Astrocyte of the spinal cord (primary cell): Measurements from ENCODE around the gene USPL1.
"Not testable (repeated sequence)": the region's sequence is repeated elsewhere in the genome, so short reads cannot be mapped to it uniquely, and the experiment has no call there.

Experiments used
- DNase-seq: peaks from one replicate; pipeline ENCODE4 v3.0.0; 2011; ENCODE audit warnings: low read depth, low spot score
- H3K4me3 ChIP-seq: 2 replicates; pipeline ENCODE4 v1.5.1; 2011; ENCODE audit warnings: low read depth, mild to moderate bottlenecking, low read length, moderate library complexity
- in situ Hi-C: cut with HindIII; loops from 2 replicates; pipeline ENCODE4 v1.10.0; 2017; ENCODE audit warnings: low sequenced_read_pairs
- TF ChIP-seq, protein P1 (sequence below): IDR thresholded peaks from 2 replicates; pipeline ENCODE4 v1.5.1; 2012; ENCODE audit warnings: low read depth, mild to moderate bottlenecking, low read length, inconsistent platforms

Gene USPL1

DNA sequence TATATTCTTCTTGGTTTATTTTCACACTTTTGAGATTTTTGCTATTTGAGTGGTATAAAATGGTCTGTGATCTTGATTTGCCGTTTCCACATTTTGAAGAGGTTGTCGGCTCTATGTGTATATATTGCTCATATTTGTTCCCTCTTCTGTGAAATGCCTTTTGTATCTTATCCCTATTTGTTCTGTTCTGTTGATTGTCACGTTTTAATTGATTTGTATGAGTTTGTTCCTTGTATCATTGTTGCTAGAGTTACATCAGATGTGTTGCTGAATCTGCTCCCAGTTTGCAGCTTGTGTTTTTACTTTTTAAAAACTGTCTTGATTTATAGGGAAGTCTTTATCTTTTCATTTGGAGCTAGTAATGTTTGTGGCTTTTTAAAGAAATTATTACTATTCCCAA lies 17.1 kb downstream of the USPL1 start:
- TF ChIP-seq, protein P1, sequence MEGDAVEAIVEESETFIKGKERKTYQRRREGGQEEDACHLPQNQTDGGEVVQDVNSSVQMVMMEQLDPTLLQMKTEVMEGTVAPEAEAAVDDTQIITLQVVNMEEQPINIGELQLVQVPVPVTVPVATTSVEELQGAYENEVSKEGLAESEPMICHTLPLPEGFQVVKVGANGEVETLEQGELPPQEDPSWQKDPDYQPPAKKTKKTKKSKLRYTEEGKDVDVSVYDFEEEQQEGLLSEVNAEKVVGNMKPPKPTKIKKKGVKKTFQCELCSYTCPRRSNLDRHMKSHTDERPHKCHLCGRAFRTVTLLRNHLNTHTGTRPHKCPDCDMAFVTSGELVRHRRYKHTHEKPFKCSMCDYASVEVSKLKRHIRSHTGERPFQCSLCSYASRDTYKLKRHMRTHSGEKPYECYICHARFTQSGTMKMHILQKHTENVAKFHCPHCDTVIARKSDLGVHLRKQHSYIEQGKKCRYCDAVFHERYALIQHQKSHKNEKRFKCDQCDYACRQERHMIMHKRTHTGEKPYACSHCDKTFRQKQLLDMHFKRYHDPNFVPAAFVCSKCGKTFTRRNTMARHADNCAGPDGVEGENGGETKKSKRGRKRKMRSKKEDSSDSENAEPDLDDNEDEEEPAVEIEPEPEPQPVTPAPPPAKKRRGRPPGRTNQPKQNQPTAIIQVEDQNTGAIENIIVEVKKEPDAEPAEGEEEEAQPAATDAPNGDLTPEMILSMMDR = no peak
- in situ Hi-C loops = no loop called here
- DNase-seq = no peak
- H3K4me3 ChIP-seq = no peak overlapping the region

- no peak for DNase-seq
- TF ChIP-seq, protein P1 = no peak
- in situ Hi-C loops = no loop called here
- H3K4me3 ChIP-seq = no peak overlapping the region
Observed at GRCh38 chr13:30638301-30638700, 20.6 kb downstream of the USPL1 start.

GRCh38 chr13:30639671-30640070 lies 22.0 kb downstream of the USPL1 start:
- no peak overlapping the region for H3K4me3 ChIP-seq
- DNase-seq = no peak
- TF ChIP-seq, protein P1 = no peak
- in situ Hi-C loops = no loop called here

DNA sequence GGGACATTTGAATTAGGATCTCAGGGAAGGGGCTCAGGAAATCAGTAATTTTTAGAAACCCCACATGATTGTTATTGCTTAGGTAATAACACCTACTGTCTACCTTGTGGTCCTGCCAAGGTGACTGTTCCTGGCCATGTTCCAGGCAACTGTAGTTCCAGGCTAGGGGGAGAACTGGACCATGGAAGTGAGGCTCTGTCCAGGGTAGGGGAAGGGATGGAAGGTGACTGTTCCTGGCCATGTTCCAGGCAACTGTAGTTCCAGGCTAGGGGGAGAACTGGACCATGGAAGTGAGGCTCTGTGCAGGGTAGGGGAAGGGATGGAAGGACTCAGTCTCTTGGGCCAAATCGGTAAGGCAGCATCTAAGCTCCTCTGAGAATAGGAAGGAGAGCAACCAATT lies 23.5 kb downstream of the USPL1 start:
- H3K4me3 ChIP-seq, DNase-seq, in situ Hi-C loops: not testable (repeated sequence)

DNA sequence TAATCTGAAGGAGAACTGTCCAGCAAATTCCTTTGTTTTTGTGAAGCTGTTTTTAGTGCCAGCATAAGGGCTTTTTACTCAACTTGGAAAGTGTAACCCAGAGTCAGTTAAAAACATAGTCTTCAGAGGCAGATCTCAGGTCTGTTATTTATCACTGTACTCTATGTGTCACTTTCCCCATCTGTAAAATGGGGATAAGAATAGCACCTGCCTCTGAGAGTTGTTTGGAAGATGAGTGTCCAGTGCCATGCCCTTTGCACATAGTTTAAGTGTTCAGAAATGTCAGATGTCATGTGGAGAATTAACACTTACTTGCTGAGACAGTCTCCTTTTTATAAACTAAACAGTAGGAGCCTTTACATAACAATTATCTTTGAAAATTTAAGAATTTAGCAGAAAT lies 27.9 kb downstream of the USPL1 start:
- in situ Hi-C loops = no loop called here
- no peak for DNase-seq
- TF ChIP-seq, protein P1 = no peak
- H3K4me3 ChIP-seq = no peak overlapping the region

DNA sequence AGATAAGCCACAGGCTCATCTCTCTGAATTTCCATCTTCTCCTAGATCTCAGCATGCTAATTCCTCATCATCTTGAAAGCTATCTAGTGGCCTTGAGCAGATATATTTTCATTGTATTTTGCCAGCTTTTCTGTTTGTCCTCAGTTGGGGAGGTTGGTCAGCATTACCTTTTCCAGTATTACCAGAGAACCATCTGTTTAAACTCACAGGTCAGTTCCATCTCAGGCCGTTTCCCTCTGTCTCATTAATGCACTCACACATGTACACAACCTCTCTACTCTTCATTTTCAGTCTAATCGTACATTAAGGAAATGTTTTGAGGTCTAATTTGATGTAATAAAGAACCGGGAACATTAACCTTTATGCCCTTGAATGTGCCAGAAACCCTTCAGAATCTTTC lies 29.7 kb downstream of the USPL1 start:
- TF ChIP-seq, protein P1 = no peak
- no peak for DNase-seq
- in situ Hi-C loops = no loop called here
- H3K4me3 ChIP-seq = no peak overlapping the region

GRCh38 chr13:30647824-30648521 lies 30.3 kb downstream of the USPL1 start:
- no peak for DNase-seq
- no peak overlapping the region for H3K4me3 ChIP-seq
- in situ Hi-C loops = no loop called here
- TF ChIP-seq, protein P1 = no peak
